Liver (tissue), 3 donors: Measurements from ENCODE around the gene ASB15.

ENCODE experiments used
- EGR1 ChIP-seq, 2 donors: IDR thresholded peaks; 2 replicates each; pipeline ENCODE4 v1.6.1; 2016 to 2018; ENCODE audit warnings: antibody characterized with exemption in 2 of 2, low read depth in 2 of 2
- FOXA1 ChIP-seq: IDR thresholded peaks from 2 replicates; pipeline ENCODE4 v1.6.1; 2016; ENCODE audit warnings: antibody characterized with exemption
- GABPA ChIP-seq, 2 donors: IDR thresholded peaks in 1 of 2; conservative IDR thresholded peaks in 1 of 2; 2 replicates each; pipeline ENCODE4 v1.6.1; 2016; ENCODE audit warnings: antibody characterized with exemption in 2 of 2, mild to moderate bottlenecking in 1 of 2, moderate library complexity in 1 of 2
- HNF4A ChIP-seq, 2 donors: conservative IDR thresholded peaks; 2 replicates each; pipeline ENCODE4 v1.6.1; 2016; ENCODE audit warnings: antibody characterized with exemption in 2 of 2, mild to moderate bottlenecking in 2 of 2
- RAD21 ChIP-seq, 2 donors: IDR thresholded peaks; 2 replicates each; pipeline ENCODE4 v1.6.1; 2016; ENCODE audit warnings: antibody characterized with exemption in 2 of 2, mild to moderate bottlenecking in 2 of 2
- SP1 ChIP-seq: IDR thresholded peaks from 2 replicates; pipeline ENCODE4 v1.6.1; 2018; ENCODE audit warnings: antibody characterized with exemption, mild to moderate bottlenecking
- TAF1 ChIP-seq: conservative IDR thresholded peaks from 2 replicates; pipeline ENCODE4 v1.6.1; 2016; ENCODE audit warnings: antibody characterized with exemption, mild to moderate bottlenecking
- TF ChIP-seq, protein P1 (sequence below): fragments of 150-350 bp; IDR thresholded peaks from 2 replicates; pipeline ENCODE4 v1.5.1; 2017; ENCODE audit warnings: improper control_type of control experiment, low read depth, low read length; ENCODE audit not compliant: missing input control
- TF ChIP-seq, protein P2 (sequence below): IDR thresholded peaks from 2 replicates; pipeline ENCODE4 v1.6.1; 2016; ENCODE audit warnings: antibody characterized with exemption
- TF ChIP-seq, protein P3 (sequence below): IDR thresholded peaks from 2 replicates; pipeline ENCODE4 v1.6.1; 2016; ENCODE audit warnings: antibody characterized with exemption, mild to moderate bottlenecking
- TF ChIP-seq, protein P4 (sequence below): IDR thresholded peaks from 2 replicates; pipeline ENCODE4 v1.6.1; 2016; ENCODE audit warnings: antibody characterized with exemption
- TF ChIP-seq, protein P5 (sequence below): IDR thresholded peaks from 2 replicates; pipeline ENCODE4 v1.6.1; 2016; ENCODE audit warnings: antibody characterized with exemption
- donor health status: healthy.
- donor health status: healthy.

DNA sequence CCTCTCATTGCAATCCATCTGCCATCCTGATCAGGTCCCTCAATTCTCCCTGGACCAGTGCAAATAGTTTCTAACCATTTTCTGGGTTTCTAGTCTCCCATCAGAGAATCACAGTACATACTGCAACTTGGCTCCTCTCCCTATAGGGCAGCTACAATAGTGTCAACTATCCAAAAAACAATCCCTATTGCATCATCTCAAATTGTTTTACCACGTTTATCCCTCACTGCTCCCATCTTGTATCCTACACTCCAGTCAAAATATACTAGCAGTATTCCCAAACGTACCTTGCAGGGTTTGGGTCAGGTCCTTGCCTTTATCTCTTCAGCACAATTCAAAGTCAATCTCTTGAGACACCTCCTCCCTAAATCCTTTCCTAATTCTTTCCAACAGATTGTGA is 23.6 kb downstream of the ASB15 start:
- TF ChIP-seq, protein P1, sequence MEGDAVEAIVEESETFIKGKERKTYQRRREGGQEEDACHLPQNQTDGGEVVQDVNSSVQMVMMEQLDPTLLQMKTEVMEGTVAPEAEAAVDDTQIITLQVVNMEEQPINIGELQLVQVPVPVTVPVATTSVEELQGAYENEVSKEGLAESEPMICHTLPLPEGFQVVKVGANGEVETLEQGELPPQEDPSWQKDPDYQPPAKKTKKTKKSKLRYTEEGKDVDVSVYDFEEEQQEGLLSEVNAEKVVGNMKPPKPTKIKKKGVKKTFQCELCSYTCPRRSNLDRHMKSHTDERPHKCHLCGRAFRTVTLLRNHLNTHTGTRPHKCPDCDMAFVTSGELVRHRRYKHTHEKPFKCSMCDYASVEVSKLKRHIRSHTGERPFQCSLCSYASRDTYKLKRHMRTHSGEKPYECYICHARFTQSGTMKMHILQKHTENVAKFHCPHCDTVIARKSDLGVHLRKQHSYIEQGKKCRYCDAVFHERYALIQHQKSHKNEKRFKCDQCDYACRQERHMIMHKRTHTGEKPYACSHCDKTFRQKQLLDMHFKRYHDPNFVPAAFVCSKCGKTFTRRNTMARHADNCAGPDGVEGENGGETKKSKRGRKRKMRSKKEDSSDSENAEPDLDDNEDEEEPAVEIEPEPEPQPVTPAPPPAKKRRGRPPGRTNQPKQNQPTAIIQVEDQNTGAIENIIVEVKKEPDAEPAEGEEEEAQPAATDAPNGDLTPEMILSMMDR = no peak
- TF ChIP-seq TAF1 = no peak
- TF ChIP-seq SP1 = no peak
- no peak for TF ChIP-seq RAD21 (IDR thresholded peaks at IDR 0.05)
- TF ChIP-seq GABPA (IDR thresholded peaks at IDR 0.05 in 1 of 2, conservative IDR thresholded peaks at IDR 0.05 in 1 of 2) = no peak
- TF ChIP-seq, protein P2, sequence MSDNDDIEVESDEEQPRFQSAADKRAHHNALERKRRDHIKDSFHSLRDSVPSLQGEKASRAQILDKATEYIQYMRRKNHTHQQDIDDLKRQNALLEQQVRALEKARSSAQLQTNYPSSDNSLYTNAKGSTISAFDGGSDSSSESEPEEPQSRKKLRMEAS = no peak
- TF ChIP-seq, protein P3, sequence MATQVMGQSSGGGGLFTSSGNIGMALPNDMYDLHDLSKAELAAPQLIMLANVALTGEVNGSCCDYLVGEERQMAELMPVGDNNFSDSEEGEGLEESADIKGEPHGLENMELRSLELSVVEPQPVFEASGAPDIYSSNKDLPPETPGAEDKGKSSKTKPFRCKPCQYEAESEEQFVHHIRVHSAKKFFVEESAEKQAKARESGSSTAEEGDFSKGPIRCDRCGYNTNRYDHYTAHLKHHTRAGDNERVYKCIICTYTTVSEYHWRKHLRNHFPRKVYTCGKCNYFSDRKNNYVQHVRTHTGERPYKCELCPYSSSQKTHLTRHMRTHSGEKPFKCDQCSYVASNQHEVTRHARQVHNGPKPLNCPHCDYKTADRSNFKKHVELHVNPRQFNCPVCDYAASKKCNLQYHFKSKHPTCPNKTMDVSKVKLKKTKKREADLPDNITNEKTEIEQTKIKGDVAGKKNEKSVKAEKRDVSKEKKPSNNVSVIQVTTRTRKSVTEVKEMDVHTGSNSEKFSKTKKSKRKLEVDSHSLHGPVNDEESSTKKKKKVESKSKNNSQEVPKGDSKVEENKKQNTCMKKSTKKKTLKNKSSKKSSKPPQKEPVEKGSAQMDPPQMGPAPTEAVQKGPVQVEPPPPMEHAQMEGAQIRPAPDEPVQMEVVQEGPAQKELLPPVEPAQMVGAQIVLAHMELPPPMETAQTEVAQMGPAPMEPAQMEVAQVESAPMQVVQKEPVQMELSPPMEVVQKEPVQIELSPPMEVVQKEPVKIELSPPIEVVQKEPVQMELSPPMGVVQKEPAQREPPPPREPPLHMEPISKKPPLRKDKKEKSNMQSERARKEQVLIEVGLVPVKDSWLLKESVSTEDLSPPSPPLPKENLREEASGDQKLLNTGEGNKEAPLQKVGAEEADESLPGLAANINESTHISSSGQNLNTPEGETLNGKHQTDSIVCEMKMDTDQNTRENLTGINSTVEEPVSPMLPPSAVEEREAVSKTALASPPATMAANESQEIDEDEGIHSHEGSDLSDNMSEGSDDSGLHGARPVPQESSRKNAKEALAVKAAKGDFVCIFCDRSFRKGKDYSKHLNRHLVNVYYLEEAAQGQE = no peak
- TF ChIP-seq FOXA1 = no peak
- TF ChIP-seq, protein P4, sequence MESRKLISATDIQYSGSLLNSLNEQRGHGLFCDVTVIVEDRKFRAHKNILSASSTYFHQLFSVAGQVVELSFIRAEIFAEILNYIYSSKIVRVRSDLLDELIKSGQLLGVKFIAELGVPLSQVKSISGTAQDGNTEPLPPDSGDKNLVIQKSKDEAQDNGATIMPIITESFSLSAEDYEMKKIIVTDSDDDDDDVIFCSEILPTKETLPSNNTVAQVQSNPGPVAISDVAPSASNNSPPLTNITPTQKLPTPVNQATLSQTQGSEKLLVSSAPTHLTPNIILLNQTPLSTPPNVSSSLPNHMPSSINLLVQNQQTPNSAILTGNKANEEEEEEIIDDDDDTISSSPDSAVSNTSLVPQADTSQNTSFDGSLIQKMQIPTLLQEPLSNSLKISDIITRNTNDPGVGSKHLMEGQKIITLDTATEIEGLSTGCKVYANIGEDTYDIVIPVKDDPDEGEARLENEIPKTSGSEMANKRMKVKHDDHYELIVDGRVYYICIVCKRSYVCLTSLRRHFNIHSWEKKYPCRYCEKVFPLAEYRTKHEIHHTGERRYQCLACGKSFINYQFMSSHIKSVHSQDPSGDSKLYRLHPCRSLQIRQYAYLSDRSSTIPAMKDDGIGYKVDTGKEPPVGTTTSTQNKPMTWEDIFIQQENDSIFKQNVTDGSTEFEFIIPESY = no peak
- TF ChIP-seq EGR1 (IDR thresholded peaks at IDR 0.05; ENCODE audit: low read depth in 2 of 2) = no peak
- TF ChIP-seq, protein P5, sequence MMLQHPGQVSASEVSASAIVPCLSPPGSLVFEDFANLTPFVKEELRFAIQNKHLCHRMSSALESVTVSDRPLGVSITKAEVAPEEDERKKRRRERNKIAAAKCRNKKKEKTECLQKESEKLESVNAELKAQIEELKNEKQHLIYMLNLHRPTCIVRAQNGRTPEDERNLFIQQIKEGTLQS = no peak
- no peak for TF ChIP-seq HNF4A (conservative IDR thresholded peaks at IDR 0.05)
